GM12873 (cell line): ENCODE measurements around the gene TANC1.

ENCODE experiments used
- TF ChIP-seq, protein P1 (sequence below): IDR thresholded peaks from 2 replicates; pipeline ENCODE4 v1.5.1; 2012; ENCODE audit warnings: low read depth, mild to moderate bottlenecking, moderate library complexity, low read length, control low read depth; ENCODE audit not compliant: insufficient read depth; ENCODE audit errors: missing control alignments

The TANC1 gene

DNA sequence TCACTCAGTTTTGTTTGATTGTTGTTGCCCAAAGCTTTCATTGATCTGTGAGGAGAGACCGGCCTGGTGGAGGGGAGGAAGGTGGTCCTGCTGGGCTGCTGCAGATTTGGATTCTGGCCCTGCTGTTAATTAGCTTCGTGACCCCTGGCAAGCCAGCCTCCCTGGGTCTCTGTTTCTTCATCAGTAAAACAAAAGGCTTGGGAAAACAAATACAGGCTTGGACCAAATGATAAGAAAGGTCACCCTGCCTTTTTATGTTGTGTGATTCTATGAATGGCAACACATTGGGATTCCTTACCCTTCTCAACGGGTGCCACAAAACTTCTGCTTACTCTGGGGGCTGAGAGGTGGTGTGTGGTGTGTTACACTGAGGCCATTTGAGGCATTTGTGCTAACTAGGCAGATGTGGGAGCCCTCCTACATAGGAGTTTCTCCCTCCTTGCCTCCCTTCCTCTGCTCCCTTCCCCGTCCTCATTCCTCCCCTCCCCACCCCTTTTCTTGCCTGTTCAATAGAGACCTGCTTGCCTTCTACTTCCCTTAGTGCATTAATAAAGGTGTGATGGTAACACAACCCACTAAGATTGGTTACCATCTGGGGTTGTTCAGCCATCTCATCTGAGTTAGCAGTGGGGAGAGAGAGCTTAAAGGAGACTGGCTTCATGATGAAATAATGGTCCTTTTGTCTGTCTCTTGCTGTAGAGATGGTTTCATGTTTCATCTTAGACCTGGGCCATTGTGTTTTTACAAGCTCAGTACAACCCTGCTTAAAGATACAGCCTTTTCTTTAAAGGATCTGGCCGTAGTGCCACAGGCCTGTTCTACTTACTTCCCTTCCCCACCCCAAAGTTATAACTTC lies 96.2 kb downstream of the TANC1 start:
- TF ChIP-seq, protein P1, sequence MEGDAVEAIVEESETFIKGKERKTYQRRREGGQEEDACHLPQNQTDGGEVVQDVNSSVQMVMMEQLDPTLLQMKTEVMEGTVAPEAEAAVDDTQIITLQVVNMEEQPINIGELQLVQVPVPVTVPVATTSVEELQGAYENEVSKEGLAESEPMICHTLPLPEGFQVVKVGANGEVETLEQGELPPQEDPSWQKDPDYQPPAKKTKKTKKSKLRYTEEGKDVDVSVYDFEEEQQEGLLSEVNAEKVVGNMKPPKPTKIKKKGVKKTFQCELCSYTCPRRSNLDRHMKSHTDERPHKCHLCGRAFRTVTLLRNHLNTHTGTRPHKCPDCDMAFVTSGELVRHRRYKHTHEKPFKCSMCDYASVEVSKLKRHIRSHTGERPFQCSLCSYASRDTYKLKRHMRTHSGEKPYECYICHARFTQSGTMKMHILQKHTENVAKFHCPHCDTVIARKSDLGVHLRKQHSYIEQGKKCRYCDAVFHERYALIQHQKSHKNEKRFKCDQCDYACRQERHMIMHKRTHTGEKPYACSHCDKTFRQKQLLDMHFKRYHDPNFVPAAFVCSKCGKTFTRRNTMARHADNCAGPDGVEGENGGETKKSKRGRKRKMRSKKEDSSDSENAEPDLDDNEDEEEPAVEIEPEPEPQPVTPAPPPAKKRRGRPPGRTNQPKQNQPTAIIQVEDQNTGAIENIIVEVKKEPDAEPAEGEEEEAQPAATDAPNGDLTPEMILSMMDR = no peak

DNA sequence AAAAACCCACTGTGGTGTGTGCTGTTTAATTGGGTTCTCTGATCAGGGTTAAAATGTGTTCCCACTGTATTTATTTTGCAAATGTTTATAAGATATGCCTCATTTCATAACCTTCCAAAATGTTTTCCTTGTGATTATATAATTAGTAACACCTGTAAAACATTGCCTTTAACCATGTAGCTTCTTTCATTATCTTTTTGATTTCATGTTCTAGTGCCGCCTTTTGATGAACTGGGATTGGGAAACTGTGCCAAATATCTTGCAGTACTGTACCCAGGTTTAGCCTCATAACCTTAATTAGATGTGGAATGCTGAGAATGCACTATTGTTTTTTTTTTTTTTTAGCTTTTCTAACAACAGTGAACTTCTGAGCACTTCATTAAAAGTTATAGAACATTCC lies 96.9 kb downstream of the TANC1 start:
- TF ChIP-seq, protein P1 = no peak

DNA sequence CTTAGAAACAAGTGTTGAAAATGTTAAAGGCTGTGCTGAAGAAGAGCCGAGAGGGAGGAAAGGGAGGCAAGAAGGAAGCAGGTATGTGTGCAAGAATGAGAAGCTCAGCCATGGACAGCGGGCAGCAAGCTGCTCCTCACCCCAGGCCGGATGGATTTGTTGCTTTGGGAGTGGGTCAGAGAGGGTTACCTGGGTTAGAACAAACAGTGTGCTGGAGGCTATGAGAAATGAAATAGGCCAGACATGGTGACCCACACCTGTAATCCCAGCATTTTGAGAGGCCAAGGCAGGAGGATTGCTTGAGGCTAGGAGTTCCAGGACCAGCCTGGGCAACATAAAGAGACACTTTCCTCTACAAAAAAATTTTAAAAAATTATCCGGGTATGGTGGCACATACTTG lies 97.5 kb downstream of the TANC1 start:
- TF ChIP-seq, protein P1 = no peak

DNA sequence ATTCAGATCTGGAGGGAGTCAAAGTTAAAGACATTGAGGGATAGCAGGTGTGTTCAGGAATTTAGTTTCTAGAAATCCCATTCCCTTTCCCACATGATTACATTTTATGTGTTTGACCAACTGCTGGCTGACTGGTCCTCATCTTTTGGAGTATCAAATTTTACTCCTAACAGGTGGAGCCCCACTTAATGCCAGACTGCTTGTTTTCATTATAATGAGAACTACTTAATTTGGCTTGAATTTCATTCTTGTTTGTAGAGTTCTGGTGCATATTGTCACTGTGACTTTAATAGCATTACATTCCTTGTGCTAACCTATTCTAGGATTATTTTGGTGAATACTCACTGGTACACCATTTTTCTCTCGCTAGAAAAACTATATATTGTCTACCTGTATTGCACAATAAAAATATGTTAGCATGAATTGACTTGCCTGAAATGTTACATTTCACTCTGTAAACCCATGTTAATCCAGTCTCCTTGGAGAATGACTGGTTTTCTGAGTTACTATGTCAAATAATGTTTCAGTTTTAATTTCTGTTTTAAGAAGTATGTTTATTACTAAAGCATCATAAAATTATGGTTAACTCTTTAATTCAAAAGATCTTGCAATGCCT lies 98.2 kb downstream of the TANC1 start:
- TF ChIP-seq, protein P1 = no peak

DNA sequence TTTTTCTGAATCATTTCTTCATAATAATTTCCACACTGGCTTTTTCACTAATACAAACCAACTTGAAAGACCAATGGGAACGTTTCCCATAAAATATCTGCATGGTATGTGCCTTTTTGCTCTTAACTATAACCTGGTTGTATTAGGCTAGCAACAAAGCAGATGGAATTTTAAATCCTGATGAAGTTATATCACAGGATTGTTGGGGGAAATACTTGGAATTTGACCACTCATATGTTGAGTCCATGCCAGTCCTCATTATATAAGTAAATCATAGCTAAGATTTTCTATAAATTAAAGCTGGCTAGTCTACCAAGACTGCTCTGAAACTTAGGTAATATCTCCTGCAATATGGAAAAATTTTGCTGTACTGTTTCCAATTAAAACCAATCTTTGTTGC lies 99.5 kb downstream of the TANC1 start:
- TF ChIP-seq, protein P1 = no peak

DNA sequence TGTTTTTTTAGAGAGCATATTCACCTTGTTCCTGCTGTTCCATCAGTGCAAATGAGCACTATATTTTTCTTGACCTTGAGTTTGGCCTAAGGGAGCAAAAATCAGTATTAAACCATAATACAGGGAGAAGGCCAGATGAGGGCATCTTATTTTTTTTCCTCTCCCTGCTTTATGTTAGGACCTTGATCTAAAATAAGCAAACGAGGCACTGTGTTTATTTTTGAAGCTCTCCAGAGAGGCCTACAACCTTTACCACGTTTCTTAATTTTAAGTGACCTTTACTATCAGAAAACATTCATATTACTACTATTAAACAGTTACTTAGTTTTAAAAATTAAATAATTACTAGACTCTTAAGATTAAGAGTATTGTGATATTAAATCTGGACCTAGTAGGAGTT lies 100.8 kb downstream of the TANC1 start:
- TF ChIP-seq, protein P1 = no peak

DNA sequence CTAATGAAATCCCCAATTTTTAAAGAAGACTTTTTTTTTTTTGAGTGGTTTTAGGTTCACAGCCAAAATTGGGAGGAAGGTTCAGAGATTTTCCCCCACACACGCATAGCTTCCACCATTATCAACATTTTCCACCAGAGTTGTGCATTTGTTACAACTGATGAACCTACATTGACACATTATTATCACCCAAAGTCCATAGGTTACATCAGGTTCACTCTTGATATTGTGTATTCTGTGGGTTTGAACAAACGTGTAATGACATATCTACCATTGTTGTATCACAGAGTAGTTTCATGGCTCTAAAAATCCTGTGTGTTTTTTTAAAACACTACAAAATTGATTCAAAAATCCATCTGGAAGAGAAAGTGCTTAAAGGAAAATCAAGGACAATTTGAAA lies 101.8 kb downstream of the TANC1 start:
- TF ChIP-seq, protein P1 = no peak
